Kidney (tissue), 14 donors: Measurements from ENCODE around the gene COPS9. TPM values are rescaled to one million over a fixed set of nuclear protein-coding genes. Genes with fewer than 3 reads are reported as not detected.

Experiments
- DNase-seq, 5 donors: peaks; one replicate each; pipeline ENCODE4 v3.0.0-alpha.2; 2013 to 2020
- FAIRE-seq: peaks from 2 replicates; lab custom pipeline; 2012; peaks lifted over from hg19 to GRCh38; lab: Jason Lieb, UNC
- H3K27ac ChIP-seq, 2 donors: one replicate each; pipeline ENCODE4 v1.7.0; 2013; ENCODE audit warnings: low read depth in 2 of 2, low read length in 2 of 2, inconsistent platforms in 1 of 2
- H3K27me3 ChIP-seq: one replicate; pipeline ENCODE4 v1.7.1; 2013; ENCODE audit warnings: low read length, inconsistent platforms; ENCODE audit not compliant: control insufficient read depth, insufficient read depth
- H3K36me3 ChIP-seq, 3 donors: one replicate each; pipeline versions ENCODE4 v1.7.0 to v1.7.1; 2013; ENCODE audit warnings: low read length in 3 of 3, control low read depth in 1 of 3, inconsistent platforms in 1 of 3; ENCODE audit not compliant: insufficient read depth in 3 of 3, control insufficient read depth in 2 of 3
- H3K4me1 ChIP-seq, 3 donors: one replicate each; pipeline versions ENCODE4 v1.7.0 to v1.7.1; 2013; ENCODE audit warnings: low read length in 3 of 3, inconsistent platforms in 1 of 3, low read depth in 1 of 3; ENCODE audit not compliant: control insufficient read depth in 2 of 3, insufficient read depth in 2 of 3
- H3K4me3 ChIP-seq, 3 donors: one replicate each; pipeline versions ENCODE4 v1.7.0 to v1.8.1; 2013; ENCODE audit warnings: low read length in 3 of 3, control low read depth in 1 of 3, inconsistent platforms in 1 of 3
- H3K9ac ChIP-seq, 3 donors: one replicate each; pipeline versions ENCODE4 v1.7.0 to v1.7.1; 2013; ENCODE audit warnings: low read length in 3 of 3, control low read depth in 1 of 3, inconsistent platforms in 1 of 3
- H3K9me3 ChIP-seq, 3 donors: one replicate each; pipeline versions ENCODE4 v1.7.0 to v1.7.1; 2013; ENCODE audit warnings: low read length in 3 of 3, control low read depth in 1 of 3, inconsistent platforms in 1 of 3; ENCODE audit not compliant: control insufficient read depth in 2 of 3, insufficient read depth in 1 of 3
- CTCF ChIP-seq: IDR thresholded peaks from 3 replicates; pipeline ENCODE4 v1.5.1; 2012; ENCODE audit warnings: mild to moderate bottlenecking, moderate library complexity, borderline replicate concordance; ENCODE audit not compliant: insufficient read depth; ENCODE audit errors: extremely low read depth
- intact Hi-C: fragments of 100-400 bp; cut with DNase I; formaldehyde crosslinking; loops from one replicate; pipeline ENCODE4 v1.11.1; 2022
- polyA plus RNA-seq: library from polyadenylated mRNA; stranded (reverse); fragments of 350-450 nt; fragmentation: Illumina TruSeq; extraction: RNeasy Lipid Tissue Mini Kit (QIAGEN cat#74804); gene quantifications from one replicate; pipeline ENCODE4 v1.2.3, GENCODE V29; 2014; ENCODE audit warnings: low read depth, low replicate concordance; ENCODE audit not compliant: insufficient read depth
- total RNA-seq: library from RNA; stranded (reverse); fragmentation: NEBNext Ultra II Directional; extraction: Animal tissue kit (Norgen Biotek cat#: 25700); gene quantifications from one replicate; pipeline ENCODE4 v1.2.1, GENCODE V29; 2021
- donor health status: control.
- donor health status: control.
- donor health status: control.
- donor health status: control.
- donor health status: control.
- donor health status: DM: yes; HTN: yes; CAD: no.
- donor health status: Normal renal cell carcinoma (clear cell type).

The COPS9 gene
- total and polyA plus RNA-seq, 2 donors from 2014 or later, result 119 to 310 TPM

GRCh38 chr2:240134956-240135520 lies 1.1 kb downstream of the COPS9 start:
- FAIRE-seq (no peak), DNase-seq (peak in 1 of 5 donors; percentile 61)
- peak overlapping the region; percentile 47 to 85 (median 55) for H3K4me3 ChIP-seq
- intact Hi-C loops, result no loop called here
- peaks cover 0 to 11% (median 8%) of the 10 kb centered on the region in 3 donors for H3K4me1 ChIP-seq
- TF ChIP-seq CTCF, result no peak
- no peaks in the 10 kb centered on the region for H3K27me3 ChIP-seq
- peaks cover 0 to 24% (median 18%) of the 10 kb centered on the region in 3 donors for H3K36me3 ChIP-seq
- no peak overlapping the region for H3K27ac ChIP-seq
- peak overlapping the region; percentile 11 to 64 (median 61) for H3K9ac ChIP-seq
- H3K9me3 ChIP-seq, result no peaks in the 10 kb centered on the region

GRCh38 chr2:240134466-240134865 lies 1.6 kb downstream of the COPS9 start:
- Histone ChIP-seq H3K9me3 (no peaks in the 10 kb centered on the region), H3K4me1 (peaks cover 0 to 11% (median 8%) of the 10 kb centered on the region in 3 donors), H3K9ac (no peak overlapping the region), H3K27me3 (no peaks in the 10 kb centered on the region), H3K27ac (no peak overlapping the region), H3K36me3 (peaks cover 0 to 24% (median 21%) of the 10 kb centered on the region in 3 donors), H3K4me3 (peak overlapping the region in 1 of 3 donors; percentile 85)
- FAIRE-seq, result no peak
- intact Hi-C loops, result no loop called here
- DNase-seq, result peak in 1 of 5 donors; percentile 51
- no peak for TF ChIP-seq CTCF

- FAIRE-seq, result no peak
- Histone ChIP-seq H3K36me3 (peaks cover 0 to 26% (median 24%) of the 10 kb centered on the region in 3 donors), H3K27ac (no peak overlapping the region), H3K9me3 (no peaks in the 10 kb centered on the region), H3K9ac (no peak overlapping the region), H3K4me1 (peaks cover 0 to 11% (median 8%) of the 10 kb centered on the region in 3 donors), H3K27me3 (no peaks in the 10 kb centered on the region), H3K4me3 (no peak overlapping the region)
- TF ChIP-seq CTCF, result no peak
- DNase-seq, result peak in 1 of 5 donors; percentile 41
- intact Hi-C loops, result no loop called here
These were observed 2.7 kb downstream of the COPS9 start for GRCh38 chr2:240133401-240133800.
